Uterus (tissue), 4 donors: ENCODE data around the gene SIVA1. TPM values are rescaled to one million over a fixed set of nuclear protein-coding genes. Genes with fewer than 3 reads are reported as not detected.

Source experiments
- DNase-seq, 2 donors: peaks; one replicate each; pipeline ENCODE4 v3.0.0-alpha.2; 2019 to 2020
- H3K27ac ChIP-seq, 2 donors: fragments of 200-600 bp; sonication (generic); 1 replicate in 1 of 2; 2 replicates in 1 of 2; pipeline ENCODE4 v1.5.1; 2016 to 2018
- H3K27me3 ChIP-seq, 2 donors: fragments of 200-600 bp; sonication (generic); one replicate each; pipeline ENCODE4 v1.5.1; 2018 to 2019; ENCODE audit warnings: control low read depth in 1 of 2
- H3K36me3 ChIP-seq, 2 donors: fragments of 200-600 bp; sonication (generic); one replicate each; pipeline ENCODE4 v1.5.1; 2019; ENCODE audit warnings: control low read depth in 1 of 2
- H3K4me1 ChIP-seq, 2 donors: fragments of 200-600 bp; sonication (generic); one replicate each; pipeline ENCODE4 v1.5.1; 2018 to 2019; ENCODE audit warnings: control low read depth in 1 of 2
- H3K4me3 ChIP-seq, 2 donors: fragments of 200-600 bp; sonication (generic); 1 replicate in 1 of 2; 2 replicates in 1 of 2; pipeline ENCODE4 v1.5.1; 2018 to 2019; ENCODE audit warnings: mild to moderate bottlenecking in 1 of 2
- H3K9me3 ChIP-seq, 2 donors: fragments of 200-600 bp; sonication (generic); one replicate each; pipeline ENCODE4 v1.5.1; 2019; ENCODE audit warnings: control low read depth in 1 of 2
- CTCF ChIP-seq, 4 experiments: fragments of 200-600 bp in 2 of 4; fragments of 450-650 bp in 2 of 4; sonication (generic) in 2 of 4; IDR thresholded peaks; one replicate each; pipeline ENCODE4 v1.5.1; 2016 to 2019; ENCODE audit warnings: antibody characterized with exemption in 4 of 4, mild to moderate bottlenecking in 2 of 4, moderate library complexity in 1 of 4
- POLR2A ChIP-seq, 2 donors: fragments of 450-650 bp; IDR thresholded peaks; one replicate each; pipeline ENCODE4 v1.6.1; 2016; ENCODE audit warnings: antibody characterized with exemption in 2 of 2, mild to moderate bottlenecking in 1 of 2, moderate library complexity in 1 of 2
- intact Hi-C: fragments of 100-400 bp; cut with DNase I; formaldehyde crosslinking; loops from one replicate; pipeline ENCODE4 v1.15.1; 2023; ENCODE audit warnings: low total_unique reads
- total RNA-seq, 4 donors: library from RNA; depleted of rRNA in 3 of 4; stranded (reverse); fragments of >200 nt in 3 of 4; gene quantifications; one replicate each; pipeline versions ENCODE4 v1.1.0 to v1.2.4, GENCODE V29; 2014 to 2023
- donor health status: DM: yes; HTN: yes; CAD: no.

Gene SIVA1
- total RNA-seq, 4 donors from 2014 or later = 79.4 to 366 (median 239) TPM

GRCh38 chr14:104786091-104786586, 33.2 kb downstream of the SIVA1 start:
- TF ChIP-seq CTCF (IDR thresholded peaks at IDR 0.05) (no peak), POLR2A (IDR thresholded peaks at IDR 0.05) (no peak)
- Histone ChIP-seq H3K27me3 (no peaks in the 10 kb centered on the region), H3K4me1 (no peaks in the 10 kb centered on the region), H3K9me3 (no peaks in the 10 kb centered on the region), H3K36me3 (no peaks in the 10 kb centered on the region), H3K4me3 (no peak overlapping the region), H3K27ac (no peak overlapping the region)
- intact Hi-C loops = loop anchor here (5.0 kb wide), 1 partner anchor 36 kb away; no protein-coding TSS in a partner anchor
- DNase-seq = no peak

GRCh38 chr14:104786726-104787675, 34.1 kb downstream of the SIVA1 start:
- intact Hi-C loops = loop anchor here (5.0 kb wide), 1 partner anchor 35 kb away; no protein-coding TSS in a partner anchor
- no peaks in the 10 kb centered on the region for H3K36me3 ChIP-seq
- no peak for TF ChIP-seq POLR2A (IDR thresholded peaks at IDR 0.05)
- TF ChIP-seq CTCF (IDR thresholded peaks at IDR 0.05) = no peak
- no peak for DNase-seq
- H3K4me3 ChIP-seq = no peak overlapping the region
- H3K4me1 ChIP-seq = no peaks in the 10 kb centered on the region
- no peak overlapping the region for H3K27ac ChIP-seq
- no peaks in the 10 kb centered on the region for H3K27me3 ChIP-seq
- no peaks in the 10 kb centered on the region for H3K9me3 ChIP-seq

- Histone ChIP-seq H3K36me3 (no peaks in the 10 kb centered on the region), H3K9me3 (no peaks in the 10 kb centered on the region), H3K27me3 (no peaks in the 10 kb centered on the region), H3K4me1 (no peaks in the 10 kb centered on the region), H3K4me3 (no peak overlapping the region), H3K27ac (no peak overlapping the region)
- TF ChIP-seq CTCF (IDR thresholded peaks at IDR 0.05) = no peak
- no peak for TF ChIP-seq POLR2A (IDR thresholded peaks at IDR 0.05)
- intact Hi-C loops = loop anchor here (2.0 to 5.0 kb wide), 2 partner anchors 27 to 35 kb away; no protein-coding TSS in a partner anchor
- no peak for DNase-seq
These were observed 34.8 kb downstream of the SIVA1 start for GRCh38 chr14:104787736-104788135.

- Histone ChIP-seq H3K36me3 (no peaks in the 10 kb centered on the region), H3K27me3 (no peaks in the 10 kb centered on the region), H3K9me3 (no peaks in the 10 kb centered on the region), H3K4me3 (no peak overlapping the region), H3K27ac (no peak overlapping the region), H3K4me1 (peaks cover 0 to 5% of the 10 kb centered on the region in 2 donors)
- intact Hi-C loops = loop anchor here (2.0 to 5.0 kb wide), 2 partner anchors 27 to 34 kb away; no protein-coding TSS in a partner anchor
- no peak for DNase-seq
- no peak for TF ChIP-seq CTCF (IDR thresholded peaks at IDR 0.05)
- TF ChIP-seq POLR2A (IDR thresholded peaks at IDR 0.05) = no peak
These were observed 35.3 kb downstream of the SIVA1 start for GRCh38 chr14:104788161-104788818.
